ENCODE data around the gene CD33.
A peak's percentile ranks its signal among the peaks of the same experiment; 100 is the strongest.

Gene CD33

DNA sequence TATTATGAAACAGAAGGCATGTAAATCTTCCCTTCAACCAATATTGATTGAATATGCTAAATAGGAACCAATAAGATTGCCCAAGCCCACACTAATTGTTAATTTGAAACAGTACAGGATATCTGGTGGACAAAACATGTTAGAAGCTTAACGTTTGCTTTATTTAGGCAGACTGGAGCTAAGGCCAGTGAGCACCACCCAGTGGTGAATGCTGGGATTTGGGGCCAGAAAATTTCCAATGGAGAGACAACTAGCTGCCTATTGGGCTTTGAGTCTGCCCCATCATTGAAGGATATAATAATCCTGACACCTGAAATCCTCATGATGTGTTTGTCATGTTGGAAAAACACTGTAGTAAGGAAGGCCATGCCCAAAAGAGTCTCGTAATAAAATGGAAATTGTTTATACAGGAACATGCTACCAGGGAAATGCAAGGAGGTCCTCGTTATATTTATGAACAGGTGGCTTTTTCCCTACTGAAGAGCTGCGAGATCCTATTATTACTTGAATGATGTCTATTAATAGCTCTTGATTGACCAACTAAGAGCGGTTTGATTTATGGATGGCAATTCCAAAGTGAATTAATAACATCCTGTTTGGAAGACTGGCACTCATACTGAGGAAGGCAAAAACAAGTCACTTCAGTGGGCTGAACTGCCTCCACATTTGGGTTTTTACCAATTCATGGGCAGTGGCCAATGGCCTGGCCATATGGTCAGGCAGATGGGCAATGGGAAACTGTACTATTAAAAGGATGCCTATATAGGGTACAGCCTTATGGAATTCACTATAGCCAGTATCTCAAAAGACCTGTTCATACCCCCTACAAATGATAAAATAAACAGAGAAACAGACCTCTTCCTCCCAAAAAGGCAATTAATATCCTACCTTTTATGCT, 34.7 kb downstream of the CD33 start:
- peak; percentile 0 for DNase-seq

DNA sequence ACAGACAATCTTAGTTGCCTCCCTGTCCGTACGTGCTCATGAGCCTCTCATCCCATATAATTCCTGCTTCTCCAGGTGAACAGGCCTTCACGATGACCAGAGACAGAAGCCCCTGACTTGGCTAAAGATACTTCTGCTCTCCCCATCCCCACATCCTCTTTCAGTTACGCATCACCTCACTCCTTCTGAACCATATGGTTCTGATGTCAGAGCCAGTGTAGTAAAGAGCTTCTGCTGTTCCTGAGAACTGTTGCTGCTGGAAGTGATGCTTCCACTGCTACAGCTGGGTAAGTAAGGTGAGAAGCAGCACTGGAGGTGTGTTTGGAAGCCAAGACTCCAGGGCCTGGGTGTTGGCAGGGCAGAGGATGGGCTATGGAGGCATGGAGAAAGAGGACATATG, 38.9 kb downstream of the CD33 start:
- DNase-seq = no peak

DNA sequence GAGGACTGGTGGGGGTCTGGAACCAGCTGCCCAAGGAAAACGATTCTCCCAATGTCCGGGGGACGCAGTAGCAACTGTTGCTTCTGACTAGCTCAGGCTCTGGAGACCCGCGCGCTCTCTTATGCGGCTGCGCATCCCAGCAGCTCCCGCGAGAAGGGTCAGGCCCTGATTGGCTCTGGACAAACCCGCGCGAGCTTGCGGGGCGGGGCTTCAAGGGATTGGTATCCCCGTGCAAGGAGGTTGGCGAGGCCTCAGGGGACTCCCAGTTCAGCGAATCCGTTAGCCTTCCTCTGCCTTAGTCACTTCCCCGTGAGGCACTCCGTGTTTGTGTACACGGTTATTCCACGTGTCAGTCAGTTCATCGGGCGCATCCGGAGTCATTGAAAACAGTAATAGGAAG, 46.2 kb downstream of the CD33 start:
- DNase-seq = no peak

DNA sequence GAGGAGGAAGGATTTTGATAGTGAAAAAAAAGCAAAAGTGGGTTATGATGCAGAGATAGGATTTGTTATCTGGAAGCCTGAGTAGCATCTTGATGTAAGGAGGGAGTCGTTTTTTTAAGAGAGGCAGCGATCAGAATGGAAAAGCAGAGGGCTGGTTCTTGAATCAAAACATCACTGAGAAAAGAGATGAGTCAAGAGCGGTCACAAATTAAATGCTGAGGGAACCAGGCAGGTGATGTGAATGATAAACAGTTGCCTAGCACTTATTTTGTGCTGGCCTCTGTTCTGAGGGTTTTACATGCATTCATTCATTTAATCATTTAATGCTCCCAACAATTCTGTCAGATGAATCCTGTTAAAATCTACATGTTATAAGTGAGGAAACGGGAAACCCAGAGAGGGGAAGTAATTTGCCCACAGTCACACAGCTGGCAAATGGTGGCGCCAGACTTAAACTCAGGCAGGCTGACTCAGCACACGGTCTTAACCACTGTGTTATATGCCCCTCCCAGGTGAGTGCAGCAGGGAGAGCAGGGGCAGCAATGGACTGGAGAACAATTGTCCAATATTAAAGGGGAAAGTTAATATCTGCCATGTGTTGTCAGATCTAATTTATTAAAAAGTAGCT, 47.4 kb downstream of the CD33 start:
- no peak for DNase-seq

DNA sequence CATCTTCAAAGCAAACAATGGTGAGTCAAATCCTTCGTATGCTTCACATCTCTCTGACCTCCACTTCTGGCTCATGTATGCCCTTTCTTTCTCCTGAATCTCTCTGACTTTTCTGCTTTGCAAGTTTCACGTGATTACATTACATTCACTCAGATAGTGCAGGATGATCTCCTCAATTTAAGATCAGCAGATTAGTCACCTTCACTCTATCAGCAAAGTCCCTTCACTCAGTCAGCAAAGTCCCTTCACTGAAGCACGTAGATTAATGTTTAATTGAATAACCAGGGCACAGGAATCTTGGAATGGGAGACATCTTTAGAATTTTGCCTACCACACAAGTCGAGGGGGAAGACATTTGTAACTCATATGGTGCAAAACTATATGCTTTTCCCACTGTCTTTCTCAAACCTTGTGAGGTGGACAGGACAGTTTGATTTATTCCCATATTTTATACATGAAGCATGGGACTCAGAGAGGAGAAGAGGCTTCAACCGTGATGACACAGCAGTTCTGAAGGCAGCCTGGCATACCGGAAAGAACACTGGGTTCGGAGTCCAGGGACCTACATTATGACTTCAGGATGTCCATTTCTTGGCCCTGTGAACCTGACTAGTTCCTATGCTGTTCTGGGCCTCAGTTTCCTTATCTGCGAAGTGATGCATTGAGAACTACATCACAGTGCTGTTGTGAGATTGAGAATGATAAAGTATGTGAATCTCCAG, 49.3 kb downstream of the CD33 start:
- no peak for DNase-seq

DNA sequence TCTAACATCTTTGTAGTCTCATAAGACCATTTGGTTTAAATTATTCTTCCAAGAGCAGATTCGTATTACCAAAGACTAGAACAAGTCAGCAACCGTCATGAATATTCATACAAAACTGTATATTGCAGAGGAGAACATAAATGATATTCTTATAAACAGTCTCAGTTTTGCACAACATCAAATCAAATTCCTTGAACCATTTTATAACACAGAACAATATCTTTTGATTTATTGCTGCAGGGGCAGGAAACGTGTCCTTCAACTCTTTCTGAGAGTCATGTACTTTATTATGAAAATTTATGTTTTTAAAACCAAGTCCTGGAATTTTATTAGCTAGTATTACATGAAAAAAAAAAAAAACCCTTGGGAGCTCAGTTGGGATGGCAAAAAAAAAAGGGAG, 52.2 kb downstream of the CD33 start:
- DNase-seq = no peak

DNA sequence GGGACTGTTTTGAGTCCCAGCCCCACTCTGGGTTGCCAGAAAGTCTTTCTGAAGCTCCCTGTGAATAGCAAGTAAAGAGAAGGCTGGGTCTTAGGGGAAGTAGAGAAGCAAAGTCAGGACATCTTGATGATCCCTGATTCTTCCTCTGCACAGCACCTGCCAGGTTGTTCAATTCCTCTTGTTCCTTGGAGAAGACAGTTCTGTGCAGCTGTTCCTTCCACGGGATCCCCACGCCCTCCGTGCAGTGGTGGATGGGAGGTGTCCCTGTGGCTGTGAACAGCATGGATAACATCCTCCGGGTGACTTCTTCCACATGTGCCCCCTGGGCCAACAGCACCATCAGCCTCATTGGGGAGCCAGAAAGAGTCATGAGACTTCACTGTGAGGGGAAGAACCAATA, 57.5 kb downstream of the CD33 start:
- DNase-seq = no peak

DNA sequence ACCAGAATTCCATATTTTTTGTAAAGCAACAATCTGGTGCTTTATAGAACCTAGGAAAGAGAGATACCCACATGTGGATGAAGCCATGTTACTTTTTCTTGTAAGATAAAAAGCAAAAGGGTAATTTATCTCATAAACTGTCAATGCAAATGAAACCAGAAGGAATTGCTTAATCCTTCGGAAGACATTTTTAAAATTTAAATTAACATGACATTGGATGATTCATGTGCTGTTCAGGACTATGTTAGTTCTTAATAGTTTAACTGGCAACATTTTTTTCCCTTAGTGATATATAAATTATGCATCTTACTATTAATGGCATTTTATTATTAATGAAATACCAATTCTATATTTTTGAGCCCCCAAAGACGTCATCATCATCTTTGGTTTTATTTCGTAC, 60.8 kb downstream of the CD33 start:
- no peak for DNase-seq
